CD4-positive, alpha-beta T cell treated with Interleukin-4 for 4 hours (primary cell): Measurements from ENCODE around the gene UBL5.
"Not testable (repeated sequence)": the region's sequence is repeated elsewhere in the genome, so short reads cannot be mapped to it uniquely, and the experiment has no call there.

Experiments used
- DNase-seq: peaks from one replicate; pipeline ENCODE4 v3.0.0-alpha.2; 2020

UBL5 gene

DNA sequence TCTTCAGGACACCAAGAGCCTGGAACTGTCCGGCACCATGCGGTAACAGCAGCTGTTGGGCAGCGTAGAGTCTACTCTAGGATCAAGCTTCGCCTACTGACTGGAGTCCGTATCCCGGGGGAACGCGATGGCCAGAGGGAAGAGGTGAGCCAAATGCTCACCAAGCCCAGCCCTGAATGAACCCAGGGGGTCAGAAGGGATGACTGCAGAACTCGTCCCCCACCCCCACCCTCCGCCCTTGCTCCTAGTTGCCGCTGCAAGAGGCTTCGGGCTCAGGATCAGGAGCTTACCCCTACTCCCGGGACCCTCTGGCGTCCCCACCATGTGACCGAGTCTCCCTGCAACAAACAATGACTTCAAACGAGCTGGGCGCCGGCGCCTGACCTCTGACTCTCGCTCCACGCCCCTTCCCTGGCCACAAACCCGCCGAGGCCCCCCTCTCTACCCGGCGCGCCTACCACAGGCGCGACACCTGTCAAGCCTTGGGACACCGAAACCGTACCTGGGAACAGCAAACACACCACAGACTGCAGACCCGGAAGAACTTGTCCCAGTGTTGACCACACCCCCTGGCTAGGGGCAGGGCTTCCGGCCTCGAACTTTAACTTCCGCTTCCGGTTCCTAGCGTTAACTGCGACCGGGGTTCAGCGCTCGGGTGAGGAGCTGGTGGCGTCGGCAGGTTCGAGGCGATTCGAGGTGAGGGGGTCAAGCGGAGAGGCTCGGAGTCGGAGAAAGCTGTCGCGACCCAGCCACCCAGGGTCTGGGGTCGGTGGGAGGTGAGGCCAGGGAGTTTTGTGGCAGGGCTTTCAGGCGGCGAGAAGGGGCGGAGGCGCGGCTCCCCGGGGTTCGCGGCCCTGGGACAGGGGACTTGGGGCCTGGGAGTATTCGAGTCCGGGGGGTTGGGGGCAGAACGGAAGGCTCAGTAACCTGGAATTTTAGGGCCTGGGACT, at the start of gene UBL5:
Gene UBL5 (plus strand): TSS at position 630 of the 950 bp plus-strand sequence. CDS start 420 bp downstream, outside the sequence.
- peak; percentile 92 for DNase-seq

DNA sequence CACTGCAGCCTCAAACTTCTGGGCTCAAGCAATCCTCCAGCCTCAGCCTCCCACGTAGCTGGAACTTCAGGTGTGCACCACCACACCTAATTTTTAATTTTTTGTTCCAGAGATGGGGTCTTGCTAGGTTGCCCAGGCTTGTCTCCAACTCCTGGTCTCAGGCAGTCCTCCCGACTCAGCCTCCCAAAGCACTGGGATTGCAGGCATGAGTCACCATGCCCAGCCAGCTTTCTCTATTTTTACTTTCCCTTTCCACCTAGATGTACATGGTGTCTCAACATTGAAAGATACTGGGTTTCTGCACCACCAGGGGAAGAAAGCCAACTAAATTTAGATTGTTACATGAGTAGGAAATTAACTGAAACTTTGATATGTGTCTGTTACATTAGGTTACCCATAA, 45.4 kb upstream of the UBL5 start:
- no peak for DNase-seq

DNA sequence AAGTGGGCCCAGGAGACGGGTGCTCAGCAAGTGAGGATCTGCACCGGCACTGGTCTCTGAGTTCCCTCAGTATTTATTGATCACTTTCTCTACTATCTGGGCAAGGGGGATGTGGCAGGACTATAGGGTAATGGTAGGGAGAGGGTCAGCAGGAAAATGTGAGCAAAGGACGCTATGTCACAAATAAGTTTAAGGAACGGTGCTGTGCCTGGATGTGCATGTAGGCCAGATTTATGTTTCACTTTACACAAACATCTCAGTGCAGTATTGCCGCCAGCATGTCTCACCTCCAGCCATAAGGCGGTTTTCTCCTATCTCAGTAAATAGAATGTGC, 43.6 kb upstream of the UBL5 start:
- DNase-seq = not testable (repeated sequence)

DNA sequence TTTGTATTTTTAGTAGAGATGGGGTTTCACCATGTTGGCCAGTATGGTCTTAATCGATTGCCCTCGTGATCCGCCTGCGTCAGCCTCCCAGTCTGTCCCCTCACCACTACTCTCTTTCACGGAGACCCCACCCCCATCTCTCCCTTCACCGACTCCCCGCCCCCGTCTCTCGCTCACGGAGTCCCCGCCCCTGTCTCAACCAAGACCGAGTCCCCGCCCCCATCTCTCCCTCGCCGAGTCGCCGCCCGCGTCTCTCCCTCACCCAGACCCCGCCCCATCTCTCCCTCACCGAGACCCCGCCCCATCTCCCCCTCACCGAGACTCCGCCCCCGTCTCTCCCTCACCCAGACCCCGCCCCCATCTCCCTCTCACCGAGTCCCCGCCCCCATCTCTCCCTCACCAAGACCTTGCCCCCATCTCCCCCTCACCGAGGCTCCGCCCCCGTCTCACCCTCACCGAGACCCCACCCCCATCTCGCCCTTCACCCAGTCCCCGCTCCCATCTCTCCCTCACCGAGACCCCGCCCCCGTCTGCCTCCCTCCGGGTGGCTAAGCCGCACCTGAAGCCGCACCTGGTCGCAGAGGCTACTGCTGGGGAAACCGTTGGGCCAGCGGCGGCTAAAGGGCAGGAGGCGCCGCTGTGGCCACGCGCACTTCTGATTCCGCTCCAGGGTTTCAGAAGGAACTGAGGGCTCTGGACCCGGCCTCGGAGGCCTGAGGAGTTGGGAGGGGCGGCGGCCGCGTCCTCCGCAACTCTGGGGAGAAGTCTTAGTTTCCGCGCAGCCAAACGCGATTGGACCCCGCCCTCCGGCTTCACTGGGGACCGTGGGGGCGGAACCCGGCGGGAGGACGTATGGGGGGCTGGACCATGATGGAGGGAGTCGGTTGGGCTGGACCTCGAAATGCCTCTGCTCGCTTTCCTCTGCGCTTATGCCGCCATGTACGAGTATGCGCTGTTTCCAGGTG, 42.1 kb upstream of the UBL5 start:
- peak; percentile 93 for DNase-seq

DNA sequence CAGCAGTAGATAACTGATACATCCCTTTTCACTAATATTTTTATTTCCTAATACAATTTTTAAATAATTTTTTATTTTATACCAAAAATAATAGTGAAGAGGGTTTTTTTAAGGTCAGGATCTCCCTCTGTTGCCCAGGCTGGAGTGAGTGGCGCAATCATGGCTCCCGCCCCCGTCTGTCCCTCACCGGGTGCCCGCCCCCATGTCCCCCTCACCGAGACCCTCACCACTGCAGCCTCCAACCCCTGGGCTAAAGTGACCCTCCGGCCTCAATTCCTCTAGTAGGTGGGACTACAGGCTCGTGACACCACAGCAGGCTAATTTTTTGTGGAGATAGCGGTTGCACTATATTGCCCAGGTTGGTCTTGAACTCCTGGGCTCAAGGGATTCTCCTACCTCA, 41.4 kb upstream of the UBL5 start:
- no peak for DNase-seq

DNA sequence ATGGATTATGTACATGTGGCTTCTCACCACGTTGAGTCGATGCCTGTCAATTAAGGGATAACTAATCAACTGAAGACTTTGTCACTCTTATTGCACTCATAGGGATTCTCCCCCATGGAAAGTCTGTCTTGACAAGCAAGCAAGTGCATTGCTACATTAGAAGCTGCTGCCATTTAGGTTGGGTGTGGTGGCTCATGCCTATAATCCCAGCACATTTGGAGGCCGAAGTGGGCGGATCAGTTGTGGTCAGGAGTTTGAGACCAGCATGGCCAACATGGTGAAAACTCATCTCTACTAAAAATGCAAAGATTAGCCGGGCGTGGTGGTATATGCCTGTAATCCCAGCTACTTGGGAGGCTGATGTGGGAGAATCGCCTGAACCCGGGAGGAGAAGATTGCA, 40.9 kb upstream of the UBL5 start:
- DNase-seq = no peak

DNA sequence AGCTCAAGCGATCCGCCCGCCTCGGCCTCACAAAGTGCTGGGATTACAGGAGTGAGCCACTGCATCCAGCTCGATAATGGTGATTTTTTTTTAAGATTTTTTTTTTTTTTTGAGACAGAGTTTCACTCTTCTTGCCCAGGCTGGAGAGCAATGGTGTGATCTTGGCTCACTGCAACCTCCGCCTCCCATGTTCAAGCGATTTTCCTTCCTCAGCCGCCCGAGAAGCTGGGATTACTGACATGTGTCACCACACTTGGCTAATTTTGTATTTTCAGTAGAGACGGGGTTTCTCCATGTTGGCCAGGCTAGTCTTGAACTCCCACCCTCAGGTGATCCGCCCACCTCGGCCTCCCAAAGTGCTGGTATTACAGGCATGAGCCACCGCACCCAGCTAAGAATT, 39.1 kb upstream of the UBL5 start:
- DNase-seq = not testable (repeated sequence)

DNA sequence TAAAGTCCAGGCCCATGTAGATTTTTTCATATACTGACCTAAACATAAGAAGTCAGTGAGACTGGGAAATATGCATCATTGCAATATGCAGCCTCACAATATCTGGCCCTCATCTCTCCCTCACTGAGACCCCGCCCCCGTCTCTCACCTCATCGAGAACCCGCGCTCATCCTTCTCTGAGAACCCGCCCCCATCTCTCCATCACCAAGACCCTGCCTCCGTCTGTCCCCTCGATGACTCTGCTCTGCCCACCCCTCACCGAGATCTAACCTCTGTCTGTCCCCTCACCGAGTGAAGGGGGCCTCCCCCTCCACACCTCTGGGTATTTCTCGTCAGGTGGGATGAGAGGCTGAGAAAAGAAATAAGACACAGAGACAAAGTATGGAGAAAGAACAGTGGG, 38.7 kb upstream of the UBL5 start:
- no peak for DNase-seq

DNA sequence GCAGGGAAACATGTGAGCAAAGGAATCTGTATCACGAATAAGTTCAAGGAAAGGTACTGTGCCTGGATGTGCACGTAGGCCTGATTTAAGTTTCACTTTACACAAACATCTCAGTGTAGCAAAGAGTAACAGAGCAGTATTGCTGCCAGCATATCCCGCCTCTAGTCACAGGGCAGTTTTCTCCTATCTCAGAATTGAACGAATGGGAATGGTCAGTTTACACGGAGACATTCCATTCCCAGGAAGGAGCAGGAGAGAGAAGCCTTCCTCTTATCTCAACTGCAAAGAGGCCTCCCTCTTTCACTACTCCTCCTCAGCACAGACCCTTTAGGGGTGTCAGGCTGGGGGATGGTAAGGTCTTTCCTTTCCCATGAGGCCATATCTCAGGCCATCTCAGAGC, 38.1 kb upstream of the UBL5 start:
- not testable (repeated sequence) for DNase-seq

DNA sequence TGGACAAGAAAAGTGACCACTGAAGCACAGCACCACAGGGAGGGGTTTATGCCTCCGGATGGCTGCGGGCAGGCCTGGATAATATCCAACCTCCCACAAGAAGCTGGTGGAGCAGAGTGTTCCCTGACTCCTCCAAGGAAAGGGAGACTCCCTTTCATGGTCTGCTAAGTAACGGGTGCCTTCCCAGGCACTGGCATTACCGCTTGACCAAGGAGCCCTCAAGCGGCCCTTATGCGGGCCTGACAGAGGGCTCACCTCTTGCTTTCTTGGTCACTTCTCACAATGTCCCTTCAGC, 36.7 kb upstream of the UBL5 start:
- DNase-seq = not testable (repeated sequence)

DNA sequence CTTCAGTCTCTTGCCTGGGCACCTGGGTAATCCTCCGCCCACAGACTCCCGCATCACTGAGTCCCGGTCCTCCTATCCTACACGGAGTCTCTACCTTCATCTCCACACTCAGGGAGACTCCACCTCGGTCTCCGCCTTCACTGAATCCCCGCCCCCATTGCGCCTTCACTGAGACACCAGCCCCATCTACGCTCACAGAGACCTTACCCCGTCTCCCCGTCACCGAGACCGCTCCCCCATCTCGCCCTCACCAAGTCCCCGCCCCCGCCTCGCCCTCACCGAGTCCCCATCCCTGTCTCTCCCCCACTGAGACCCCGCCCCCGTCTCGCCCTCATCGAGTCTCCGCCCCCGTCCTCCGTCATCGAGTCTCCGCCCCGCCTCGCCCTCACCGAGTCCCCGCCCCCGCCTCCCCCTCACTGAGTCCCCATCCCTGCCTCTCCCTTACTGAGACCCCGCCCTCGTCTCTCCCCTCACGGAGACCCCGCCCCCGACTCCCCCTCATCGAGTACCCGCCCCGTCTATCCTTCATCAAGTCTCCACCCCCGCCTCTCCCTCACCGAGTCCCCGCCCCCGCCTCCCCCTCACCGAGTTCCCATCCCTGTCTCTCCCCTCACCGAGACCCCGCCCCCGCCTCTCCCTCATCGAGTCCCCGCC, 36.0 kb upstream of the UBL5 start:
- peak; percentile 95 for DNase-seq

DNA sequence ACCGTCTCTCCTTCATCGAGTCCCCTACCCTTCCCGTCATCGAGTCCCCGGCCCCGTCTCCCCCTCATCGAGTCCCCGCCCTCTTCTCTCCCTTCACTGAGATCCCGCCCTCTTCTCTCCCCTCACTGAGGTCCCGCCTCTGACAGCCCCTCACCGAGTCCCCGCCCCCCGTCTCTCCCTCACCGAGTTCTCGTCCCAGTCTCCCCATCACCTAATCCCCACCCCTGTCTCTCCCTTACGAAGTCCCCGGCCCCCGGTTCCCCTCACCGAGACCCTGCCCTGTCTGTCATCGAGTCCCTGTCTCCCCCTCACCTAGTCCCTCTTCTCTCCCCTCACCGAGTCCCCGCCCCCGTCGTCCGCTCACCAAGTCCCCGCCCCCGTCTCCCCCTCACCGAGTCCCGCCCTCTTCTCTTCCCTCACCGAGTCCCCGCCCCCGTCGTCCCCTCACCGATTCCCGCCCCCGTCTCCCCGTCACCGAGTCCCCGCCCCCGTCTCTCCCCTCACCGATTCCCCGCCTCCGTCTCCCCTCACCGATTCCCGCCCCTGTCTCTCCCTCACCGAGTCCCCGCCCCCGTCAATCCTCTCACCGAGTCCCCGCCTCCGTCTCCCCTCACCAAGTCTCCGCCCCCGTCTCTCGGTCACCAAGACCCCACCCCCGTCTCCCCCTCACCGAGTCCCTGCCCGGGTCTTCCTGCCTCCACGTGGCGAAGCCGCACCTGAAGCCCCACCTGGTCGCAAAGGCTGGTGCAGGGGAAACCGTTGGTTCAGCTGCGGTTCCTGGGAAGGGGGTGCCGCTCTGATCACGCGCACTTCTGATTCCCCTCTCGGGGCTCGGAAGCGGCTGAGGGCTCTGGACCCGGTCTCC, 35.3 kb upstream of the UBL5 start:
- peak; percentile 91 for DNase-seq

DNA sequence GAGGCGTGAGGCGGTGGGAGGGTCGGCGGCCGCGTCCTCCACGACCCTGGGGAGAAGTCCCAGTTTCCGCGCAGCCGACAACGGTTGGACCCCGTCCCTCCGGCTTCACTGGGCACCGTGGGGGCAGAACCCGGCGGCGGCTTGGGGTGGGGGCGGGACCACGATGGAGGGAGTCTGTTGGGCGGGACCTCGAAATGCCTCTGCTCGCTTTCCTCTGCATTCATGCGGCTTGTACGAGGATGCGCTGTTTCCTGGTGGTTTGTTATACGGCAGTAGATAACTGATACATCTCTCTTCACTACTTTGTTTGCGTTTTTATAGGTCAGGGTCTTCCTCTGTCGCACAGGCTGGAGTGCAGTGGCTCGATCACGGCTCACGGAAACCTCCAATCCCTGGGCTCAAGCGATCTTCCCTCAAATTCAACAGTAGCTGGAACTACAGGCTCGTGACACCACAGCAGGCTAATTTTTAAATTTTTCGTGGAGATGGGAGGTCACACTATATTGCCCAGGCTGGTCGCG, 34.6 kb upstream of the UBL5 start:
- peak; percentile 64 for DNase-seq

DNA sequence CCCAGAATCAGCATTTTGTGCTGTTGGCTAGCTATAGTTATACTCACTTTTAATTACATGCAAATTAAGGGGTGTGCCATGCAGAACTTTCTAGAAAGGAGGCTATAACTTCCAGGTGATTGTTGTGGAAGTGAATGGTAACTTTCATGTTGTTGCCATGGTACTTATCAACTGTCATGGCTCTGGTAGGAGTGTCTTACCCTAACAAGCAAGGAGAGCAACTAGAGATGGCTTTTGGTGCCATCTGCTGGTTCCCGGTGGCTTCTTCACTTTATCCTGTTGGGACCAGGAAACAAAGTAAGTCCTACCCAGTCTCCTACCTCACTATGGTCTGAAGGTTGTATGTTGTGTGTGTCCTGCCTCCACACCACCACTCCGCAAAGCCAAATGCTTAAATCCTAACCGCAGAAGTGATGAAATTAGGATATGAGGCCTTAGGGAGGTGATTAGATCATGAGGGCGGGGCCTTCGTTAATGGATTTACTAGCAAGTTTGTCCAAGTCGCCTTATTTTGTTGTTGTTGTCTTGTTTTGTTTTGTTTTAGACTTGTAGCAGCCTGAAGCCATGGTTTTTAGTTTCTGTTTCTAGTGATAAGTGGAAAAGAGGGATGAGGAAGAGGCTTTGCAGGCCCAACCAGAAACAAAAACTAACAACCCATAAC, 31.5 kb upstream of the UBL5 start:
- peak; percentile 94 for DNase-seq

DNA sequence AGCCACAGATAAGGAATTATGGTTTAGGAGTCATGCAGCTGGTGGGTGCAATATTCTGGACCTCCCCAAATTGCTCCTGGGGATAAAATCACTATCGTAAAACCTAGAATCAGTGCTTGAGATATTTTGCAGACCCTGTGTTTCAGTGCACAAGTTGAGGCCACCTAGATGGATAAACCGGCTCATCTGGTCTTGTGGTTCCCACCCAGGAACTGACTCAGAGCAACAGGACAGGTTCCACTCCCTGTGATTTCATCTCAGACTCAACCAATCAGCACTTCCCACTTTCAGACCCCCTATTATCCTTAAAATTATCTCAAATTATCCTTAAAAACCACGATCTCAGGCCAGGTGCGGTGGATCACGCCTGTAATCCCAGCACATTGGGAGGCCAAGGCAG, 29.8 kb upstream of the UBL5 start:
- DNase-seq = no peak

DNA sequence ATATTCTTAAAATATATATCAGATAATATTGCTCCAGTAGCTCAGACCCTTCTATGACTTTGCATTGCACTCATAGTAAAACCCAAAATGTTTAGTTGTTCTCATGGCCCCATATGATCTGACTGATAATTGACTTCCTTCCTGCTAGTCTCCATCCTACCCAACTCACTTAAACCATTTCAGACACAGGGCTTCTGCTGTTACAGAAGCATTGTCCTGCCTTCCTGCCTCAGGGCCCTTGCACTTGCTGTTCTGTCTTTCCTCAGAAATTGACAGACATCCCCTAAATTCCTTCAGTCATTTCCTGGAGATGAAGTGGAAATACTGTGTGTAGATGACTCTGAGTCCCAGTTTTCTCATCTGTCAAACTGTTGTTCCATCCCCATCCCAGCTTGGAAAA, 28.6 kb upstream of the UBL5 start:
- no peak for DNase-seq

DNA sequence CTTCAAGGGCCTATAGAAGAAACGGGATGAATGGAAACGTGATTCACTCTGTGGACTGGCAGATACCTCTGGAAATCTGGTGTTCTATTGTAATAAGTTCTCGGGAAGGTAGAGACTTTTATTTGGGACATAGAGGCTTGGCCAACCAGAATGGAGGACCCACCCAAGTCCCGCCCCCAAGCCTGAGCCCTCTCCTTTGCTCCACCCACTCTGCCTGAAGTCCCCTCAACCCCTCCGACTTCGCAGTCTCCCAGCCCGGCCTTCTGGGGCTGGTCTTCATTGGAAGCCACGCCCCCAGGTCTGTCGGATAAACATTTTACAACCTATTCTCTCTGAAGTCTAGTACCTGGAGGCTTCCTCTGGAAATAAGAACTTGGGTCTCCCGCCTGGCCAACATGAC, 25.7 kb upstream of the UBL5 start:
- DNase-seq = no peak

DNA sequence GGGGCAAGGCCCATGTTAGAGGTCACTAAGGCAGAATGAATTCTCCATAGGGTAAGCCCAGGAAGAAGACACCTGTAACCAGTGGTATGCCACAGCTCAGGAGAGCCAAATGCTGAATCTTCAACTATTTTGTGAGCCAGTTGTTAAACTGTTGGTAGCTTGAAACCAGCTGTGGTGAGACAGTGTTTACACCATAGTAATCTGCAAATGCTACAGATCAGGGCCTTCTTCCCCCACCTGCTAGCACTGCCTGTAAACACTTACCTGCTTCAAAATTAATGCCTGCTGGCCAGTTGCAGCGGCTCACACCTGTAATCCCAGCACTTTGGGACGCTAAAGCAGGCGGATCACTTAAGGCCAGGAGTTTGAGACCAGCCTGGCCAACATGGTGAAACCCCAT, 20.9 kb upstream of the UBL5 start:
- no peak for DNase-seq

DNA sequence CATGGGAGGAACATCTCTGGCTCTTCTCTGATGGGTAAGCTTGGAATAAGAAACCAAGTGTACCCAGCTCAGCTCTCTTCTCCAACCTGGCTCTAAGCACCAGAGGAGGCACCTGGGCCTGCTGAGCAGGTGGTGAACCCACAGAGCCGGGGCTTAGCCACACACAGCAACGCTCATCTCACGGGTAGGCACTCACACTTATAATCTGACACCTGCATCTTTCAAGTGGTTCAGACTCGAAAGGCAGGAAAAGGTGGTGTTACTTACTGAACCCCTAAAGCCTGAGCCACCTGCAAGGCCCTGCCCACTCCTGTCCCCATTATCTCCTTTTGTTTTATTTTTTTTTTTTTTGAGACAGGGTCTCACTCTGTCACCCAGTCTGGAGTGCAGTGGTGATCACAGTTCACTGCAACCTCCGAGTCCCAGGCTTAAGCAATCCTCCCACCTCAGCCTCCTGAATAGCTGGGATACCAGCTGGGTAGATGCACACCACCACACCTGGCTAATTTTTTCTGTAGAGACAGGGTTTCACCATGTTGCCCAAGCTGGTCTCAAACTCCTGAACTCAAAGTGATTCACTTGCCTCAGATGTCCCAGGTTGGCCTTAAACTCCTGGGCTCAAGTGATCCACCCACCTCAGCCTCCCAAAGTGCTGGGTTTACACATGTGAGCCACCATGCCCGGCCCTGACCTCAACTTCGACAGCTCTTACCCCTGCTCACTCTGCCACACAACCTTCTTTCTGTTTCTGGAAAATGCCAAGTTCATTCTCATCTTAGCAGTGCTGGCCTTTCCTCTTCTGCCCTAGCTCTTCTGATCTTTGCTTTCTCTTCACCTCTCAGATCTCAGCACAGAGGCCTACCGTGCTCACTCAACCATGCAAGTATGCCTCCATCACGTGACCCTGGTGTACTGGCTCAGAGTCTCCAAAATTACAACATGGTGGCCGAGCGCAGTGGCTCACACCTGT, 18.6 kb upstream of the UBL5 start:
- DNase-seq = peak; percentile 49

DNA sequence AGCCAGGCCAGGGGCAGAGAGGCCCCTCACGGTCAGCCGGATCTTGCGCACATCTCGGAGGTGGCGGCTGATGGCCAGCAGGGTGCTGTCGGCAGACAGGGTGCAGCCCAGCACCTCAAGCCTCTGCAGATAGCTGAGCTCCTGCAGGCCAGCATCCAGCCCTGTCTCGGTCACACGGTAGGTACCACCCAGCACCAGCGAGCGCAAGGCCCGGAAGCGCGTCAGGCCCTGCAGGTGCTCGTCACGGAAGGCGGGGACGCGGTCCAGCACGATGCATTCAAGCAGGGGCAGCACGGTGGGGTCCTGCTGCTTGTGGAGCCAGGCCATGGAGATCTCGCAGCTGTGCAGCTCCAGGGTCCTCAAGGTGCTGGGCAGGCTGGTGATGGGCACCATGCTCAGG, 16.6 kb upstream of the UBL5 start:
- no peak for DNase-seq
